BLaER1 (cell line): ENCODE data around the gene AK2.
A peak's percentile ranks its signal among the peaks of the same experiment; 100 is the strongest.

ENCODE experiments used
- H3K27ac ChIP-seq: shearing (Covaris generic); formaldehyde crosslinking; 2 replicates; pipeline ENCODE4 v1.8.1; 2022
- H3K27me3 ChIP-seq: shearing (Covaris generic); formaldehyde crosslinking; 2 replicates; pipeline ENCODE4 v1.8.1; 2022
- H3K36me3 ChIP-seq: shearing (Covaris generic); formaldehyde crosslinking; 2 replicates; pipeline ENCODE4 v1.8.1; 2022
- H3K4me1 ChIP-seq: shearing (Covaris generic); formaldehyde crosslinking; 2 replicates; pipeline ENCODE4 v1.8.1; 2022
- H3K4me2 ChIP-seq: shearing (Covaris generic); formaldehyde crosslinking; 2 replicates; pipeline ENCODE4 v1.8.1; 2022
- H3K4me3 ChIP-seq: shearing (Covaris generic); formaldehyde crosslinking; 2 replicates; pipeline ENCODE4 v1.8.1; 2022
- H3K9ac ChIP-seq: shearing (Covaris generic); formaldehyde crosslinking; 2 replicates; pipeline ENCODE4 v1.8.1; 2022
- H3K9me3 ChIP-seq: shearing (Covaris generic); formaldehyde crosslinking; 2 replicates; pipeline ENCODE4 v1.8.1; 2022
- H4K20me1 ChIP-seq: shearing (Covaris generic); formaldehyde crosslinking; 2 replicates; pipeline ENCODE4 v1.8.1; 2022
- Cebpa-rat ChIP-seq: shearing (Covaris generic); IDR thresholded peaks from 2 replicates; pipeline ENCODE4 v1.8.1; 2022

The AK2 gene

DNA sequence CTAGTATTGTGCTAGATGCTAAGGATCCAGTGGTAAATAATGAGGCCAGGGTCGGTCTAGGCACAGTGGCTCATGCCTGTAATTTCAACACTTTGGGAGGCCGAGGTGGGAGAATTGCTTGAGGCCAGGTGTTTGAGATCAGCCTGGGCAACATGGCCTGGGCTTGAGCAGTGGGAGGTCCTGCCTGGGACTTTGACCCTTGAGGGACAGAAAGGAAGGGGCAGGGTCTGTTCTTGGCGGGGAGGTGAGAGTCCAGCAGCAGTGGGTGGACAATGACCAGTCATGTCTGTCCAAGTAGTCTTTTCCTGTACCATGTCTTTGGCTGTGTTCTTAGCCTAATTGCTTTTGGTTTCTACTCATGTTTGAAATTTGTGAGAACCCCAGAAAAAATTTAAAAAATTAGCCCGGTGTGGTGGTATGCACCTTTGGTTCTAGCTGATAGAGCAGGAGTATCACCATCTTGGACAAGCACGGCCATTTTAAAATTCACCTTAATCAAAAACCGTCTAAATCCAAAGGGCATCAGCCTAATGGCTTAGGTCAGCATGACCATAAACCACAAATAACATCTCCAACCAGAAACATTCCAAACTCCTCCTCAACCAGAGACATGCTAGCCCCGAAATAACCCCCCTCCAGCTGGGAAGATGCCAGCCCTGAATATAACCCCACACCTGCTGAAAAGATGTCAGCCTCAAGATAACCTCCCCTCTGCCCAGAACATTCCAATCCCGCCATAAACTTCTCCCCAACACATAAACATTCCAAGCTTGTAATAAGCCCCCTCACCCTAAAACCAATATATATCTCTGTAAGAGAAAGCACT is 6.8 kb upstream of the AK2 start:
- Histone ChIP-seq H3K4me1 (peaks cover 7% of the 10 kb centered on the region; the same call in 1 of the 2 replicates), H3K9ac (no peak overlapping the region)
- TF ChIP-seq Cebpa-rat = no peak

DNA sequence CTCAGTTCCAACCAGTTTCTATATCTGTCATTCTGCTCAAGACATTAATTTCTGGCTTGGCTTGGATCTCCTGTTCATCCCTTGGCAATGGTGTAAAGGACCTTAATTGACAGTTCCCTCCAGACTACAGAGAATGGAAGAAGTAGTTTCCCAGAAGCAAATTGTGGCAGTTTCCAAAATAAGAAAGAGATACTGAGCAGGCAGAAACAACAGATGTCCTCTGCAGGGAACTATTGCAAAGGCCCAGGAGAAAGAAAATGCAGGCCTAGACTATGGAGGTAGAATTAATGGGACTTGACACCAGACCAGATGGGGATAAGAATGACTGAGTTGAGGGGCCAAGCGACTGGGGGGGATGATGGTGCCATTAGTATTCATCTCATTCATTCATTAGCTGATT is 6.1 kb upstream of the AK2 start:
- Histone ChIP-seq H3K4me3 (no peak overlapping the region), H3K27me3 (no peaks in the 10 kb centered on the region), H3K4me1 (peaks cover 12% of the 10 kb centered on the region; the same call in 1 of the 2 replicates), H3K9ac (no peak overlapping the region), H3K4me2 (no peak overlapping the region), H3K9me3 (no peaks in the 10 kb centered on the region), H3K36me3 (no peaks in the 10 kb centered on the region), H3K27ac (no peak overlapping the region), H4K20me1 (no peaks in the 10 kb centered on the region)
- no peak for TF ChIP-seq Cebpa-rat

More for the DNA sequence above, 6.8 kb upstream of the AK2 start:
- Histone ChIP-seq H3K27ac (no peak overlapping the region), H3K27me3 (no peaks in the 10 kb centered on the region), H3K36me3 (no peaks in the 10 kb centered on the region), H3K9me3 (no peaks in the 10 kb centered on the region), H4K20me1 (no peaks in the 10 kb centered on the region), H3K4me2 (no peak overlapping the region), H3K4me3 (no peak overlapping the region)

- no peaks in the 10 kb centered on the region for H3K36me3 ChIP-seq
- H3K27ac ChIP-seq = no peak overlapping the region
- no peak for TF ChIP-seq Cebpa-rat
- no peak overlapping the region for H3K9ac ChIP-seq
- no peaks in the 10 kb centered on the region for H4K20me1 ChIP-seq
- no peaks in the 10 kb centered on the region for H3K27me3 ChIP-seq
- H3K9me3 ChIP-seq = no peaks in the 10 kb centered on the region
- H3K4me2 ChIP-seq = no peak overlapping the region
- peaks cover 22% of the 10 kb centered on the region for H3K4me1 ChIP-seq
- H3K4me3 ChIP-seq = no peak overlapping the region
Measured at GRCh38 chr1:33041026-33041425, 4.3 kb upstream of the AK2 start.

GRCh38 chr1:33039840-33040239 is 3.2 kb upstream of the AK2 start:
- no peak overlapping the region for H3K9ac ChIP-seq
- no peak overlapping the region for H3K27ac ChIP-seq
- H4K20me1 ChIP-seq = peaks cover 9% of the 10 kb centered on the region
- peak overlapping the region; percentile 22; the same call in 1 of the 2 replicates for H3K4me2 ChIP-seq
- no peak for TF ChIP-seq Cebpa-rat
- H3K4me3 ChIP-seq = no peak overlapping the region
- peaks cover 33% of the 10 kb centered on the region for H3K4me1 ChIP-seq
- H3K9me3 ChIP-seq = no peaks in the 10 kb centered on the region
- H3K36me3 ChIP-seq = peaks cover 3% of the 10 kb centered on the region; the same call in 1 of the 2 replicates
- H3K27me3 ChIP-seq = no peaks in the 10 kb centered on the region

DNA sequence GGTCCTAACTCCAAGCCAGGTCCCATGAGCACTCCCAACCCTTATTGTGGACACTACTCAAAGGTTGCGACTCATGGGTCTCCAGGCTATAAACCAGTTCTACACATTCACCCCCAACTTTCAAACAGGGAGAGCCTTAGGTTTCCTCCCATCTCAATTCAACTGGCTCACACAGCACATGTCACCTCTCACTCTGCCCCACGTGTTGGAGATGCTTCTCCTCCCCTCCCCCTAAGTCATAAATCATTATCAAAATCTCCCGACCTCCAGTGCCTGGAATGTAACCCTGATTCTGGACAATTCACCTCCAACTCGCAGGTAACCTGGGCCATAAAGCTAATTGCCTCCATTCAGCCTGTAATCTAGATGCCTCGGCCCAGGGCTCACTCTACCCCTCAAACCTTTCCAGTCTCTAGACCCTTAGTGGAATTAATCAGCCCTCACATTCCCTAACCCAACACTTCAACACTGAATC is 595 bp downstream of the AK2 start:
- H3K27ac ChIP-seq = peak overlapping the region; percentile 93
- H3K36me3 ChIP-seq = peaks cover 39% of the 10 kb centered on the region
- no peaks in the 10 kb centered on the region for H3K27me3 ChIP-seq
- TF ChIP-seq Cebpa-rat = no peak
- H3K4me3 ChIP-seq = peak overlapping the region; percentile 96
- H3K4me2 ChIP-seq = peak overlapping the region; percentile 95
- H3K9ac ChIP-seq = peak overlapping the region; percentile 95
- peaks cover 46% of the 10 kb centered on the region for H4K20me1 ChIP-seq
- no peaks in the 10 kb centered on the region for H3K9me3 ChIP-seq
- peaks cover 71% of the 10 kb centered on the region for H3K4me1 ChIP-seq

GRCh38 chr1:33032126-33032869 is 4.4 kb downstream of the AK2 start:
- Histone ChIP-seq H3K4me2 (peak overlapping the region; percentile 51), H3K36me3 (peaks cover 77% of the 10 kb centered on the region), H3K27ac (no peak overlapping the region), H4K20me1 (peaks cover 84% of the 10 kb centered on the region), H3K4me1 (peaks cover 78% of the 10 kb centered on the region), H3K27me3 (no peaks in the 10 kb centered on the region), H3K9me3 (no peaks in the 10 kb centered on the region), H3K9ac (no peak overlapping the region), H3K4me3 (no peak overlapping the region)
- no peak for TF ChIP-seq Cebpa-rat

DNA sequence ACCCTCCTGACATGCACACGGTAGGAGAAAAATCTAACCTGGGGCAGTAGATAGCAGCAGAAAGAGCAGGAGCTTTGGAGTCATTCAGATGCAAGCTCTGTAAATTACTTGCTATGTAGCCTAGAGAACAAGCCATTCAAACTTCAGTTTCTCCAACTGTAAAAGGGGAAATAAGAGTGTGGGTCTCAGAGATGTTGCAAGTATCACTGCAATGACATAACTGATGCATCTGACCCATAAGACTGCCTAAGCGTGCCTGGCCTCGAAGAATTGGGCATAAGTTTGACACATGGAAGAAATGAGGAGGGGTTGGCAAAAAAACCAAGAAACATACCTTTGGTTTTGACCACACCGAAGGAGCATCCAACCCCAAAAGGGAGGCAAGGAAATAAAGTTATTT is 5.2 kb downstream of the AK2 start:
- Histone ChIP-seq H3K4me1 (peaks cover 79% of the 10 kb centered on the region), H3K27me3 (no peaks in the 10 kb centered on the region), H3K9ac (no peak overlapping the region), H3K4me3 (no peak overlapping the region), H3K36me3 (peaks cover 85% of the 10 kb centered on the region), H3K4me2 (no peak overlapping the region), H3K27ac (no peak overlapping the region), H4K20me1 (peaks cover 92% of the 10 kb centered on the region), H3K9me3 (no peaks in the 10 kb centered on the region)
- no peak for TF ChIP-seq Cebpa-rat

DNA sequence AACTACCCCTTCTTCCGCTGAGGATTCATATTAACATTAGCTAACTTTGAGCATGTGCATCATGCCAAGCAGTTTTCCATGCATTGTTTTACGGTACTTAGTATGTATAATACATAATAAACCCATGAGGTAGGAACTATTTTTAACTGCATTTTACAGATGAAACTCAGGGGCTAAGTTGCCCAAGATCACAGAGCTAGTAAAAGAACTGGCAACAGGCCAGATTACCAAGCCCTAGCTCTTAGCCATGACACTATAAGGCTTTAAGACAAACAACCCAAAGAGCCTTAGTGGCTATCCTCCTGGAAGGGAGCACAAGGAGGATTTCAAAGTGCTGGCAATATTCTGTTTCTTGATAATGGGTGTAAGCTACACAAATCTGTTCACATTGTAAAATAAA is 6.1 kb downstream of the AK2 start:
- Histone ChIP-seq H3K9ac (no peak overlapping the region), H3K9me3 (no peaks in the 10 kb centered on the region), H3K27ac (no peak overlapping the region), H3K36me3 (peaks cover 94% of the 10 kb centered on the region), H4K20me1 (peaks cover 100% of the 10 kb centered on the region), H3K4me1 (peaks cover 73% of the 10 kb centered on the region), H3K27me3 (no peaks in the 10 kb centered on the region), H3K4me3 (no peak overlapping the region), H3K4me2 (no peak overlapping the region)
- no peak for TF ChIP-seq Cebpa-rat

- H3K36me3 ChIP-seq = peaks cover 98% of the 10 kb centered on the region
- H3K9me3 ChIP-seq = no peaks in the 10 kb centered on the region
- no peak overlapping the region for H3K27ac ChIP-seq
- no peak overlapping the region for H3K4me3 ChIP-seq
- TF ChIP-seq Cebpa-rat = no peak
- peaks cover 66% of the 10 kb centered on the region for H3K4me1 ChIP-seq
- no peak overlapping the region for H3K9ac ChIP-seq
- no peak overlapping the region for H3K4me2 ChIP-seq
- H3K27me3 ChIP-seq = no peaks in the 10 kb centered on the region
- H4K20me1 ChIP-seq = peaks cover 100% of the 10 kb centered on the region
Measured at GRCh38 chr1:33029921-33030320, 6.8 kb downstream of the AK2 start.

GRCh38 chr1:33029209-33029608 is 7.5 kb downstream of the AK2 start:
- Histone ChIP-seq H3K4me1 (peaks cover 59% of the 10 kb centered on the region), H3K27ac (no peak overlapping the region), H3K9ac (no peak overlapping the region), H3K4me3 (no peak overlapping the region), H3K4me2 (no peak overlapping the region), H3K9me3 (no peaks in the 10 kb centered on the region), H3K27me3 (no peaks in the 10 kb centered on the region), H3K36me3 (peaks cover 98% of the 10 kb centered on the region), H4K20me1 (peaks cover 100% of the 10 kb centered on the region)
- no peak for TF ChIP-seq Cebpa-rat
